K562 (cell line): ENCODE results near the gene DCXR. TPM values are rescaled to one million over a fixed set of nuclear protein-coding genes. Genes with fewer than 3 reads are reported as not detected.

Experiments
- ATAC-seq: fragments of 200-7000 bp; cut with Tn5 transposase; 3 replicates; pipeline ENCODE4 v1.9.1; 2020; ENCODE audit warnings: moderate library complexity
- BruUV-seq: library from RNA; stranded (reverse); fragments of 400-500 nt; replicated peaks from 2 replicates; lab custom pipeline; 2021; lab: Mats Ljungman, UMichigan
- CTCF ChIA-PET: fragments of 300-600 bp; formaldehyde crosslinking; extraction: SDS; loops from one replicate; lab custom pipeline; 2021; ENCODE audit warnings: low intra/inter-chr PET ratio; lab: Yijun Ruan, JAX
- POLR2A ChIA-PET: fragments of 300-600, 350-650 bp; sonication (Branson Sonifier 250); formaldehyde crosslinking; extraction: SDS; loops from one replicate; lab custom pipeline; 2021; ENCODE audit warnings: antibody characterized with exemption, inconsistent platforms; lab: Yijun Ruan, JAX
- DNase-seq, 4 experiments: peaks; one replicate each; pipeline versions ENCODE4 v3.0.0 to v3.0.0-alpha.2; 2011 to 2018; ENCODE audit warnings: low spot score in 3 of 4, mixed read lengths in 3 of 4; ENCODE audit errors: extremely low read depth in 1 of 4
- FAIRE-seq: peaks from 2 replicates; lab custom pipeline; 2011; peaks lifted over from hg19 to GRCh38; lab: Jason Lieb, UNC
- H2AFZ ChIP-seq: 2 replicates; pipeline ENCODE4 v1.6.0; 2011; ENCODE audit warnings: low read depth, low read length, control low read depth, inconsistent platforms
- H3K27ac ChIP-seq: fragments of 200-600 bp; 3 replicates; pipeline ENCODE4 v1.8.0; 2011; ENCODE audit warnings: low read depth, mild to moderate bottlenecking, control low read depth, inconsistent platforms, low read length, moderate library complexity, mixed read lengths; ENCODE audit errors: extremely low read depth
- H3K27me3 ChIP-seq, 2 experiments: fragments of 300-600 bp in 1 of 2; 2 replicates in 1 of 2; 3 replicates in 1 of 2; pipeline versions ENCODE4 v1.6.0 to v1.8.0; 2011; ENCODE audit warnings: inconsistent platforms in 2 of 2, low read length in 2 of 2, mild to moderate bottlenecking in 1 of 2, mixed read lengths in 1 of 2, moderate library complexity in 1 of 2; ENCODE audit not compliant: control insufficient read depth in 2 of 2, insufficient read depth in 2 of 2
- H3K36me3 ChIP-seq: fragments of 300-600 bp; 3 replicates; pipeline ENCODE4 v1.8.0; 2011; ENCODE audit warnings: mild to moderate bottlenecking, low read length, inconsistent platforms; ENCODE audit not compliant: control insufficient read depth, insufficient read depth
- H3K4me1 ChIP-seq, 2 experiments: fragments of 200-600 bp in 1 of 2; replicated peaks in 1 of 2; 2 replicates in 1 of 2; 3 replicates in 1 of 2; pipeline versions ENCODE4 v1.5.1 to v1.8.0; 2011; ENCODE audit warnings: inconsistent platforms in 2 of 2, low read length in 2 of 2, mild to moderate bottlenecking in 1 of 2, mixed read lengths in 1 of 2, moderate library complexity in 1 of 2; ENCODE audit not compliant: control insufficient read depth in 2 of 2, insufficient read depth in 2 of 2
- H3K4me2 ChIP-seq: 2 replicates; pipeline ENCODE4 v1.6.1; 2011; ENCODE audit warnings: low read length, control low read depth, inconsistent platforms, mixed read lengths; ENCODE audit not compliant: insufficient read depth
- H3K4me3 ChIP-seq: fragments of 200-600 bp; sonication (generic), shearing (Covaris generic); 2 replicates; pipeline ENCODE4 v1.5.1; 2016; ENCODE audit warnings: control low read depth, inconsistent platforms
- H3K79me2 ChIP-seq: fragments of 200-600 bp; 3 replicates; pipeline ENCODE4 v1.8.0; 2011; ENCODE audit warnings: low read length, inconsistent platforms; ENCODE audit not compliant: control insufficient read depth, insufficient read depth
- H3K9ac ChIP-seq, 2 experiments: 2 replicates each; pipeline versions ENCODE4 v1.6.0 to v1.6.1; 2011; ENCODE audit warnings: low read depth in 2 of 2, low read length in 2 of 2, control low read depth in 1 of 2, inconsistent platforms in 1 of 2, mild to moderate bottlenecking in 1 of 2, mixed read lengths in 1 of 2; ENCODE audit not compliant: insufficient read depth in 1 of 2
- H3K9me1 ChIP-seq: one replicate; pipeline ENCODE4 v1.6.0; 2011; ENCODE audit warnings: inconsistent platforms, mild to moderate bottlenecking, low read length, moderate library complexity; ENCODE audit not compliant: control insufficient read depth, insufficient read depth
- H3K9me3 ChIP-seq: replicated peaks from 2 replicates; pipeline ENCODE4 v1.5.1; 2011; ENCODE audit warnings: low read depth, low read length, inconsistent platforms; ENCODE audit not compliant: control insufficient read depth, insufficient read depth
- H4K20me1 ChIP-seq: replicated peaks from 2 replicates; pipeline ENCODE4 v1.6.1; 2011; ENCODE audit warnings: low read length, inconsistent platforms, mixed read lengths; ENCODE audit not compliant: control insufficient read depth, insufficient read depth
- AFF1 ChIP-seq, 2 experiments: fragments of 450-650 bp; IDR thresholded peaks; 2 replicates each; pipeline ENCODE4 v1.6.1; 2018; ENCODE audit warnings: mild to moderate bottlenecking in 2 of 2, low read depth in 1 of 2; ENCODE audit not compliant: partially characterized antibody in 2 of 2
- ARID2 ChIP-seq: fragments of 450-650 bp; IDR thresholded peaks from 2 replicates; pipeline ENCODE4 v1.6.1; 2017; ENCODE audit warnings: antibody characterized with exemption, mild to moderate bottlenecking
- BHLHE40 ChIP-seq: IDR thresholded peaks from 2 replicates; pipeline ENCODE4 v1.6.1; 2011; ENCODE audit warnings: low read length, improper control_type of control experiment
- CHD4 ChIP-seq: fragments of 200-600 bp; sonication (generic); IDR thresholded peaks from 3 replicates; pipeline ENCODE4 v1.6.1; 2012; ENCODE audit warnings: low read depth, mild to moderate bottlenecking, mixed read lengths, low read length, inconsistent platforms; ENCODE audit not compliant: insufficient read depth, insufficient replicate concordance, poor library complexity, severe bottlenecking
- FOXK1 ChIP-seq: sonication (generic); formaldehyde crosslinking; IDR thresholded peaks from 2 replicates; pipeline ENCODE4 v1.8.0; 2022; ENCODE audit warnings: missing genetic modification reagents, mild to moderate bottlenecking, borderline replicate concordance
- FOXM1 ChIP-seq, 2 experiments: fragments of 450-650 bp in 1 of 2; sonication (generic) in 1 of 2; formaldehyde crosslinking in 1 of 2; IDR thresholded peaks; 2 replicates each; pipeline versions ENCODE4 v1.6.1 to v1.9.0; 2017 to 2022; ENCODE audit warnings: low read depth in 2 of 2, mild to moderate bottlenecking in 2 of 2, missing genetic modification reagents in 1 of 2, moderate library complexity in 1 of 2
- GMEB1 ChIP-seq: fragments of 250-450 bp; sonication (Bioruptor Pico); IDR thresholded peaks from 2 replicates; pipeline ENCODE4 v1.4.0; 2020; ENCODE audit warnings: mild to moderate bottlenecking
- KAT7 ChIP-seq: sonication (generic); formaldehyde crosslinking; IDR thresholded peaks from 2 replicates; pipeline ENCODE4 v1.8.0; 2022; ENCODE audit warnings: missing genetic modification reagents, mild to moderate bottlenecking, borderline replicate concordance
- MAFK ChIP-seq: IDR thresholded peaks from 2 replicates; pipeline ENCODE4 v1.6.1; 2011; ENCODE audit warnings: low read length, improper control_type of control experiment
- MCM2 ChIP-seq: fragments of 450-650 bp; IDR thresholded peaks from 2 replicates; pipeline ENCODE4 v1.6.1; 2017; ENCODE audit warnings: low read depth, mild to moderate bottlenecking
- NCOA4 ChIP-seq: fragments of 450-650 bp; IDR thresholded peaks from 2 replicates; pipeline ENCODE4 v1.6.1; 2018; ENCODE audit warnings: mild to moderate bottlenecking; ENCODE audit not compliant: partially characterized antibody
- NFYB ChIP-seq: IDR thresholded peaks from 2 replicates; pipeline ENCODE4 v1.6.1; 2011; ENCODE audit warnings: mild to moderate bottlenecking, moderate library complexity; ENCODE audit not compliant: insufficient read length; ENCODE audit errors: extremely low read depth
- SMARCE1 ChIP-seq: fragments of 450-650 bp; IDR thresholded peaks from 2 replicates; pipeline ENCODE4 v1.7.1; 2016; ENCODE audit warnings: mild to moderate bottlenecking
- SPI1 ChIP-seq: IDR thresholded peaks from 2 replicates; pipeline ENCODE4 v1.6.1; 2011; ENCODE audit warnings: low read depth, low read length, control low read depth, borderline replicate concordance
- SRSF3 ChIP-seq: fragments of 200-400 bp; formaldehyde crosslinking; IDR thresholded peaks from 2 replicates; pipeline ENCODE4 v1.6.1; 2016; ENCODE audit warnings: mild to moderate bottlenecking, low read length, moderate library complexity; ENCODE audit not compliant: insufficient read depth
- TEAD2 ChIP-seq: fragments of 450-650 bp; IDR thresholded peaks from 2 replicates; pipeline ENCODE4 v1.6.1; 2016; ENCODE audit warnings: missing genetic modification characterization, control low read depth, missing compliant biosample characterization
- ZNF197 ChIP-seq: fragments of 200-800 bp; sonication (Bioruptor generic); IDR thresholded peaks from 2 replicates; pipeline ENCODE4 v1.6.1; 2016; ENCODE audit warnings: low read depth, missing genetic modification characterization, missing compliant biosample characterization
- WGBS: fragments of 100-300 bp; shearing (Covaris generic); methylation state at CpG from one replicate; pipeline ENCODE4 v1.1.6; 2016; ENCODE audit warnings: low coverage, mixed read lengths; ENCODE audit not compliant: insufficient coverage; ENCODE audit errors: missing lambda C conversion rate; 5-methylcytosine and 5-hydroxymethylcytosine counted together
- in situ Hi-C: fragments of 300-500 bp; cut with MboI; formaldehyde crosslinking; loops from 4 replicates; pipeline ENCODE4 v1.15.0; 2018; ENCODE audit warnings: inconsistent platforms, mixed read lengths
- intact Hi-C: fragments of 100-400 bp; cut with micrococcal nuclease; formaldehyde crosslinking; loops from 2 replicates; pipeline ENCODE4 v1.14.2; 2022
- polyA plus RNA-seq, 8 experiments: library from polyadenylated mRNA; depleted of rRNA in 4 of 8; stranded (reverse) in 5 of 8; unstranded in 3 of 8; fragments of >200 nt; fragmentation: Nextera tagmentation in 2 of 8; fragmentation: Illumina TruSeq in 1 of 8; extraction: Ambion mirVana in 2 of 8; extraction: Trizol in 1 of 8; gene quantifications; 2 replicates each; pipeline versions ENCODE4 v1.2.1 to v1.2.3, GENCODE V29; 2011 to 2014; ENCODE audit warnings: inconsistent platforms in 1 of 8, missing spikeins in 1 of 8
- total RNA-seq, 7 experiments: library from RNA; depleted of rRNA in 6 of 7; stranded (reverse); fragments of >200 nt in 6 of 7; fragmentation: Illumina TruSeq in 2 of 7; extraction: Trizol in 2 of 7; gene quantifications; 2 replicates each; pipeline versions ENCODE4 v1.2.1 to v1.2.3, GENCODE V29; 2011 to 2021; ENCODE audit warnings: low replicate concordance in 1 of 7

Gene DCXR
- total and polyA plus RNA-seq, 9 of the 15 experiments (the other 6 are each of a cell fraction or from before 2014, with no cell fraction given) = 21.3 to 274 (median 156) TPM

GRCh38 chr17:82012261-82012639 is 25.2 kb downstream of the DCXR start:
- H3K9ac ChIP-seq = no peak overlapping the region
- no peak overlapping the region for H2AFZ ChIP-seq
- intact Hi-C loops = no loop called here
- ChIA-PET POLR2A (interaction anchor here (0.6 kb wide), 1 partner anchor 440 kb away, joined by 3 read pairs; no protein-coding TSS in a partner anchor), CTCF (no interaction called here)
- H3K36me3 ChIP-seq = no peaks in the 10 kb centered on the region; the same call in 2 of the 3 replicates
- no peak overlapping the region for H3K4me2 ChIP-seq
- no peaks in the 10 kb centered on the region for H3K27me3 ChIP-seq
- DNase-seq (no peak), FAIRE-seq (no peak), ATAC-seq (no peak)
- H4K20me1 ChIP-seq = no peaks in the 10 kb centered on the region
- H3K4me1 ChIP-seq = peaks cover 0 to 87% of the 10 kb centered on the region in 2 experiments; a peak in 2 of 5 replicates
- no peaks in the 10 kb centered on the region for H3K79me2 ChIP-seq
- WGBS = 79% methylated on average over 11 of the region's 20 CpGs
- H3K27ac ChIP-seq = no peak overlapping the region
- in situ Hi-C loops = no loop called here
- no peaks in the 10 kb centered on the region for H3K9me1 ChIP-seq
- H3K9me3 ChIP-seq = no peaks in the 10 kb centered on the region
- H3K4me3 ChIP-seq = no peak overlapping the region
- no TSS peak for BruUV-seq
- TF ChIP-seq ZNF197 = no peak
- TF ChIP-seq GMEB1 = no peak
- TF ChIP-seq MAFK = no peak
- TF ChIP-seq NCOA4 = no peak
- TF ChIP-seq NFYB = no peak
- no peak for TF ChIP-seq TEAD2
- TF ChIP-seq BHLHE40 = no peak
- TF ChIP-seq ARID2 = no peak
- no peak for TF ChIP-seq KAT7 (CRISPR knock-in tag)
- TF ChIP-seq AFF1 (IDR thresholded peaks at IDR 0.05; ENCODE audit: low read depth in 1 of 2, partially characterized antibody in 2 of 2) = no peak
- no peak for TF ChIP-seq SMARCE1
- no peak for TF ChIP-seq MCM2
- no peak for TF ChIP-seq FOXK1 (CRISPR knock-in tag)
- TF ChIP-seq SPI1 = no peak
- TF ChIP-seq SRSF3 = no peak
- no peak for TF ChIP-seq CHD4
- TF ChIP-seq FOXM1 (IDR thresholded peaks at IDR 0.05; ENCODE audit: low read depth) = no peak
- no peak for TF ChIP-seq FOXM1 (CRISPR knock-in tag; IDR thresholded peaks at IDR 0.05; ENCODE audit: low read depth)
